ENCODE results near the gene EEF1A2. TPM values are rescaled to one million over a fixed set of nuclear protein-coding genes. Genes with fewer than 3 reads are reported as not detected.

EEF1A2 gene
- total and polyA plus RNA-seq, 2 of the 4 experiments (the other 2 are of a cell fraction), result 1.3 to 4.6 TPM

GRCh38 chr20:63542696-63543095 is 43.8 kb upstream of the EEF1A2 start:
- Histone ChIP-seq H3K4me3 (ENCODE audit: insufficient read depth, low read depth, low read length) (no peak overlapping the region), H2AFZ (replicated peaks; ENCODE audit: low read length, poor library complexity) (no peak overlapping the region), H4K20me1 (ENCODE audit: insufficient read depth, low read length) (no peaks in the 10 kb centered on the region), H2BK120ac (ENCODE audit: low read depth, low read length) (no peak overlapping the region), H2AK9ac (replicated peaks; ENCODE audit: low read depth, low read length, poor library complexity) (no peak overlapping the region), H3K14ac (replicated peaks; ENCODE audit: low read depth, low read length) (no peak overlapping the region), H3K9ac (ENCODE audit: low read depth, low read length) (no peak overlapping the region), H2AK5ac (ENCODE audit: low read depth, low read length) (no peak overlapping the region), H3K36me3 (ENCODE audit: control insufficient read depth, insufficient read depth, low read length) (no peaks in the 10 kb centered on the region), H2BK20ac (ENCODE audit: low read depth, low read length) (no peak overlapping the region), H3K27ac (ENCODE audit: insufficient read depth, low read length) (no peak overlapping the region), H3K27me3 (ENCODE audit: control insufficient read depth, insufficient read depth, low read length) (peaks cover 24% of the 10 kb centered on the region; the same call in 1 of the 2 replicates), H3K23ac (ENCODE audit: low read depth, low read length) (no peak overlapping the region), H3K9me1 (ENCODE audit: insufficient read depth, low read length) (no peaks in the 10 kb centered on the region), H2BK5ac (ENCODE audit: low read depth, low read length, poor library complexity, severe bottlenecking) (no peak overlapping the region), H3K4ac (ENCODE audit: low read depth, low read length) (no peak overlapping the region), H3K4me2 (ENCODE audit: low read depth, low read length) (no peak overlapping the region), H3K18ac (ENCODE audit: low read depth, low read length) (no peak overlapping the region), H4K91ac (ENCODE audit: insufficient read depth, low read depth, low read length) (no peak overlapping the region), H4K8ac (ENCODE audit: low read depth in 2 of 2, low read length in 2 of 2) (no peak overlapping the region), H4K5ac (ENCODE audit: low read depth, low read length) (no peak overlapping the region), H2BK15ac (ENCODE audit: low read depth, low read length) (no peak overlapping the region), H3K4me1 (ENCODE audit: control insufficient read depth, insufficient read depth, low read length) (peaks cover 3% of the 10 kb centered on the region; the same call in 1 of the 2 replicates), H3K79me1 (ENCODE audit: low read depth in 1 of 2, low read length in 2 of 2) (no peaks in the 10 kb centered on the region), H3K9me3 (ENCODE audit: control insufficient read depth, insufficient read depth, low read length) (no peaks in the 10 kb centered on the region), H3K56ac (ENCODE audit: extremely low read depth, insufficient read depth, low read length) (no peak overlapping the region)
- TF ChIP-seq MXI1 (IDR thresholded peaks at IDR 0.05; ENCODE audit: borderline replicate concordance, low read depth, low read length) (no peak), CEBPB (IDR thresholded peaks at IDR 0.05; ENCODE audit: low read depth, low read length) (no peak), CHD1 (IDR thresholded peaks at IDR 0.05; ENCODE audit: low read depth, low read length) (no peak), MAZ (IDR thresholded peaks at IDR 0.05; ENCODE audit: borderline replicate concordance, low read depth, low read length) (no peak), RFX5 (IDR thresholded peaks at IDR 0.05; ENCODE audit: low read depth, low read length) (no peak), RCOR1 (IDR thresholded peaks at IDR 0.05; ENCODE audit: insufficient replicate concordance, low read length) (no peak), SMC3 (IDR thresholded peaks at IDR 0.05; ENCODE audit: low read depth, low read length) (no peak)
- intact Hi-C loops (cut with micrococcal nuclease) (no loop called here), dilution Hi-C loops (cut with HindIII; ENCODE audit: low sequenced_read_pairs, unreplicated experiment) (no loop called here), in situ Hi-C loops (cut with MboI; ENCODE audit: low sequenced_read_pairs) (no loop called here)
- WGBS, 2 experiments (ENCODE audit: extremely low coverage in 2 of 2, insufficient read length in 1 of 2), result 71% methylated on average over 9 of the region's 10 CpGs; no CpG with 5 or more reads in 1 of the 2 experiments
- DNase-seq (no peak), ATAC-seq (ENCODE audit: low read depth) (no peak)
- BruUV-seq (replicated peaks), result no TSS peak
- ChIA-PET POLR2A (ENCODE audit: unreplicated experiment) (no interaction called here), CTCF (no interaction called here)

Measured in IMR-90 (cell line).